ENCODE measurements around the gene CLBA1.

Gene CLBA1

DNA sequence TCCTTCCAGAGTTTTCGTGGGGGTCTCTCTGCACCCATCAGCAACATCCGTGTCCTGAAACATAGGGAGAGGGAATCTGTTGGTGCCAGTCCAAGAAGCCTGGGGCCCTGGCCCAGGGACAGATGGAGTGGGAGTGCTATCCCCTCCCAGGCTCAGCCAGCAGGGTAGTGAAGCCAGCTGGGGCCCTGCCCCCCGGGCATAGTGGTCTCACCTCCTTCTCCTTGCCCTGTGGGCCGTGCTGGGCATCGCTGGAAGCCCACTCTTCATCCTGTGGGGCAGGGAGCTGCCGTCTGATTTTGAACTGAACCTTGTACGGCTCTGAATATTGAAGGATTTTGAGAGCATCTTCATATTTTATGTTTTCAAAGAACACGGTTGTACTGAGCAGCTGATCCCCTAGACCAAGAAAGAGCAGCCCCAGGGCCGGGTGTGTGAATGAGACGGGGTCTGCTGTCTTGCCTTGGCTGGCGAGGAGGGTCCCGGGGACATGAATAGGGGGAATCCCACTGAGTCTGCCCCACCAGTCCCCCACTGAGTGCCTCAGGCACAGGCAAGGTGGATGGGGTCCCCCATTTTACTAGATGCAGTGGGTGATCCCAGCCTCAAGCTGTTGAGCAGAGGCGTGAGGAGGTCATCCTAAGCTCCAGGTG lies 30.7 kb upstream of the CLBA1 start:
- TF ChIP-seq, protein P1, sequence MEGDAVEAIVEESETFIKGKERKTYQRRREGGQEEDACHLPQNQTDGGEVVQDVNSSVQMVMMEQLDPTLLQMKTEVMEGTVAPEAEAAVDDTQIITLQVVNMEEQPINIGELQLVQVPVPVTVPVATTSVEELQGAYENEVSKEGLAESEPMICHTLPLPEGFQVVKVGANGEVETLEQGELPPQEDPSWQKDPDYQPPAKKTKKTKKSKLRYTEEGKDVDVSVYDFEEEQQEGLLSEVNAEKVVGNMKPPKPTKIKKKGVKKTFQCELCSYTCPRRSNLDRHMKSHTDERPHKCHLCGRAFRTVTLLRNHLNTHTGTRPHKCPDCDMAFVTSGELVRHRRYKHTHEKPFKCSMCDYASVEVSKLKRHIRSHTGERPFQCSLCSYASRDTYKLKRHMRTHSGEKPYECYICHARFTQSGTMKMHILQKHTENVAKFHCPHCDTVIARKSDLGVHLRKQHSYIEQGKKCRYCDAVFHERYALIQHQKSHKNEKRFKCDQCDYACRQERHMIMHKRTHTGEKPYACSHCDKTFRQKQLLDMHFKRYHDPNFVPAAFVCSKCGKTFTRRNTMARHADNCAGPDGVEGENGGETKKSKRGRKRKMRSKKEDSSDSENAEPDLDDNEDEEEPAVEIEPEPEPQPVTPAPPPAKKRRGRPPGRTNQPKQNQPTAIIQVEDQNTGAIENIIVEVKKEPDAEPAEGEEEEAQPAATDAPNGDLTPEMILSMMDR (IDR thresholded peaks at IDR 0.05; ENCODE audit: borderline replicate concordance, insufficient read depth, low read depth, low read length) = no peak
- H3K4me3 ChIP-seq (ENCODE audit: low read depth, low read length) = no peak overlapping the region

DNA sequence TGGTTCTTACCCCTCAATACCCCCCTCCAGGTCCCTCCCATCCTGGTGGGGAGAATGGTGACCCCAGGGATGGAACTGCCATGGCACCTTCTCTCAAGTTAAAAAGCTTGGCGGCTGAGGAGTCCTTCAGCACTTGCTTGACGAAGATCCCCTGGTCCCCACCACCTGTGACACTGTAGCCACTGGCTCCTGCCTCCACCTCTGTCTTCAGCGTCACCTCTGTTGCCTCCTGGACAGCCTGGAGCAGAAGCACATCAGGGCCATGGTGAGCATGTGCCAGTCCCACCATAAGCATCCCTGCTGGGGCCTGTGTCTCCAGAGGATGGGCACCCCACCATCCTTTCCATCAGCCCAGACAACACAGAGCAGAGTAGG lies 30.2 kb upstream of the CLBA1 start:
- TF ChIP-seq, protein P1 (IDR thresholded peaks at IDR 0.05; ENCODE audit: borderline replicate concordance, insufficient read depth, low read depth, low read length) = no peak
- H3K4me3 ChIP-seq (ENCODE audit: low read depth, low read length) = no peak overlapping the region

DNA sequence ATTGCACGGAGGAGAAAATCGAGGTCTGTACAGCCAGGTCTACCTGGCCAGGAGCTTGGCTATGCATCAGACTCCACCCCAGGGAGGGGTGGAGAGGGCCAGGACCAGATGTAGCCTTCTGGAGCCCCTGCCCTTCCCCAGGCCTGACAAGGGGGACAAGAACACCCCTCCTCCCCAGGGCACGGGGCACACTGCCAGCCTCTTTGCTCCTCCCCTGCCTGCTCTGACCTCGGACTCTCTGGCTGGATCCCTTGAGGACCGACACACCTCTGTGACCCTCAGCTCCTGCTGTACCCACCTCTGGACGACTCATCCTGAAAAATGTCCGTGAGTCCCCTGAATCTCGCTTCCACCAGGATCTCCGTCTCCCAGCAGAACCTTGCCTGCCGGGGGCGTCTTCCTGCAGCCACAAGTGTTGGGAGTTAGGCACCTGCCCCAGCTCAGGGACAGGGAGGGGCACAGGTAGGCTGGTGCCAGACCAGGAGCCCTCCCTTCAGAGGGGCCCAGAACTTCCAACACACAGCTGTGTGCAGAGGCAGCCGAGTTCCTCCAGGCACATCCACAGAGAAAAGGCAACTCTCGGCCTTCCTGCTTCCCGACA lies 29.2 kb upstream of the CLBA1 start:
- TF ChIP-seq, protein P1 (IDR thresholded peaks at IDR 0.05; ENCODE audit: borderline replicate concordance, insufficient read depth, low read depth, low read length) = no peak
- H3K4me3 ChIP-seq (ENCODE audit: low read depth, low read length) = no peak overlapping the region

DNA sequence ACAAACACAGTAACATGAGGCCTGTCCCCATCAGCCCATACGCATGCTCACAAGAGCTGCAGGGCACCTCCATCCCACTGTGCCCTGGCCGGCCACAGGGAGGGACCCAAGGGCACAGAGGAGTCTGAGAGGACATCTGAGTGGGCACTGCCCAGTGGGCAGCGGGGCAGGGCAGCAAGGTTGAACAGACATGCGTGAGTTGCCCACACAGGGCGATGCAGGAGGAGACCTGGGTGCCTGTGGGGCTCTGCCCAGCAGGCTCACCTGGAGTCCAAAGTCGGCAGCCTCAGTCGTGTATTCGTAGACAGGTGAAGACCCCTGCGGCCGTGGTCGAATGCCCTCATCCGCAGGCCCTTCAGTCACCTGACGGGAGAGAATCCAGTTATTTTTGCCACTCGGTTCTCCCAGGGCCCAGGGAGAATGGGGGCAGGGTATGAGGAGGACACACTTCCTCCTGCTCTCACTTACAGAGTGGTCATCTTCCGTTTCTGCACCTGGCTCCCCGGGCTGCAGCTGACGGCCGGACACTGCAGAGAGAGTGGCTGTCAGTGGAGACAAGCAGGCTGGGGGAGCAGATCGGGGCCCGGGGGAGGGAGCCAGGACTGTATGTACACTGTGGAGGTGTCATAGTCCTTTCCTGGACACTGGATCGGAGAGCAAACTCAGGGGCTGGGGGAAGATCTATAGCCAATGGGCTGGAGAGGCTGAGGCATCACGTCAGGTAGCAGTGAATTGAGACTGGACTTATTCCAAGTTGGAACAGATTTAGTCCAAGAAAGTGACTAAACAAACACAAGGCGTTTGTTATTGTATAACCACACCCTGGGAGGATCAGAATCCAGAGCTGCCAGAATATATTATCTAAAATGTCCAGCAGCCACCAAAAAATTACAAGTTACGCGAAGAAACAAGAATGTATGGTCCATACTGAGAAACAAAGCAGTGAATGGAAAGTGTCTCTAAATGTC lies 28.2 kb upstream of the CLBA1 start:
- no peak overlapping the region for H3K4me3 ChIP-seq (ENCODE audit: low read depth, low read length)
- TF ChIP-seq, protein P1 (IDR thresholded peaks at IDR 0.05; ENCODE audit: borderline replicate concordance, insufficient read depth, low read depth, low read length) = no peak

DNA sequence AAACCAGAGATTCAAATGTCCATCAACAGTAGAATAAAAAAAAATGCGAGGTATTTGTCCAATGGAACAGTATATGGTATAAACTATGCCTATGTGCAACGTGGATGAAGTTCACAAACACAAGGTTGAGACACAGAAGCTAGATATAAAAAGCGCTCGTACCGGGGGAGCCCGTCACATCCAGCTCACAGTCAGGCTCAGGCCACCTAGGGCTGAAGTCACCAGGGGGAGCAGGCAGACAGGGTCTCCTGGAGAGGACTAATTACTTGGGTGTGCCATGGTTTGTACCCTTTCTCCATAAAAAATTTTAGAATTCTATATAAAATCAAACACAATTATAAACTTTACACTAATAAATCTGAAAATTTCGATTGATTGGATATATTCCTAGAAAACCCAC lies 21.0 kb upstream of the CLBA1 start:
- no peak overlapping the region for H3K4me3 ChIP-seq (ENCODE audit: low read depth, low read length)
- TF ChIP-seq, protein P1 (IDR thresholded peaks at IDR 0.05; ENCODE audit: borderline replicate concordance, insufficient read depth, low read depth, low read length) = no peak

DNA sequence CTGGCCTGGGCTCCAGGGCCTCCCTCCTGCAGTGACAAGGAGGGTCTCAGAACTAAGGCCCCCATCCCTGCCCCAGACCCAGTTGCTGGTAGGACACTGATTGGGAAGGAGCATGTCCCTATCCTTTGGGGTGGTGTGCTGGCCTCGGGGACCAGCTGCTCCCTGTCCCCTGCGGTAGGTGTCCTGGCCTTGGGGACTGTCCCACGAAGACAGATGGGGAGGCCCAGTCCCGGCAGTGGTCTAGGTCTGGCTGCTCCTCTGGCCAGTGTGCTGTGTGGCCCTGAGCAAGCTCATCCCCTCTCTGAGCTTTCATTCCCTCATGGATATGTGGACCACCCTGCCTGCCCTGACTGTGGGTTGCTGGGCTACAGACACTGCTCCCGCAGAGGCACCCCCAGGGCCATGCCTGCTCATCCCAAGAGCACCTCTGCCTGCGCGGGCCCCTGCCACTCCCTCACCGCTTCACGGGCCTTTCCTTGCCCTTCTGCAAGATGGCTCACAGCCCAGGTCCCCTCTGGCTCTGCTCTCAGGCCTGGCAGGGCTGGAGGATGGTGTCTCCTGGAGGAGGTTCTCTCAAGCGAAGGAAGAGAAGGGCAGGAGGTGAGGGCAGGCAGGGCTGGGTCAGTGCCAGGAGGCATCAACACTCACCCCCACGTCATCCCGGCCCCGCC lies 19.9 kb upstream of the CLBA1 start:
- TF ChIP-seq, protein P1 (IDR thresholded peaks at IDR 0.05; ENCODE audit: borderline replicate concordance, insufficient read depth, low read depth, low read length) = no peak
- H3K4me3 ChIP-seq (ENCODE audit: low read depth, low read length) = no peak overlapping the region

All from GM12875 (cell line).